GM12872 (cell line): ENCODE measurements around the gene CDKN2C.

Experiments
- TF ChIP-seq, protein P1 (sequence below): IDR thresholded peaks from 3 replicates; pipeline ENCODE4 v1.5.1; 2011; ENCODE audit warnings: low read depth, mild to moderate bottlenecking, low read length, moderate library complexity; ENCODE audit not compliant: insufficient read depth

Gene CDKN2C

DNA sequence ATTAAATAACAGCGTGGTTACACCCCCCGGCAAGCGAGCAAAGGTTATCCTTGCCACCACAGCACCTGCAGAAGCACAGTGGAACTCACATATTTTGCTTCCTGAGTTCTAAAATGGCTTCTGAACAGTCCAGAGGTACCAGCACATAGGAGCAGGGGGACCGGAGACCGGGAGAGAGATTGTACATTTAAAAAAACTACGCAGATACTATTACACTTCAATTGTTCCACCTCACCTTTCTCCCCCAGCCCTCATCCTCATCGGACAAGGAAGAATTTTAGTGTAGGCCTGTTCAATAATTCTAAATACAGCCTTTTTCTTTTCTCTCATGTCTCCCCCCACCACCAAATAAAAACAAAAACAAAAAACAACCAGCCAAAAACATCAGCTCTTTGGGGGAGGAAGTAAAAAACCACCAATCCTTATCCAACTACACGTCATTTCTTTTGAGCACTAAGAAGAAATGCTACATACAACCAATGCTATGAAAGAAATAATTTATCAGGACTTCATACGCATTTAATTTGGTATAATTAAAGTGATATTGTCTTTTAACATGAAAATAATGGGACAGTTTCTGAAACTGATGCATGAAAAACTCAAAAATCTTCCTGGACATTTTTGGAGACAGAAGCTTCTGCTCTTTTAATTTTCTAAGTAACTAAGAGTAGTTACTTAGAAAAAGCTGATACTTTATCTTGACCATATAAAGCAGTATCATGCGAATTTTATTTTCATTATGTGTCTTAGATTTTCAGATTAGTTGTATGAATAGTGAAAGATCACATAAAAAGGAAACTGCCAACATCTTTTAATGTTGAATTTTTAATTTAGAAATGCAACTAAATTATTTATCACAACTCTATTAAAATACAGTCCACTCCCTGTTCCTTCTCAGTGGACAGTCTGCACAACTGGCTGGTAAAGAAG lies 9.1 kb downstream of the CDKN2C start:
- TF ChIP-seq, protein P1, sequence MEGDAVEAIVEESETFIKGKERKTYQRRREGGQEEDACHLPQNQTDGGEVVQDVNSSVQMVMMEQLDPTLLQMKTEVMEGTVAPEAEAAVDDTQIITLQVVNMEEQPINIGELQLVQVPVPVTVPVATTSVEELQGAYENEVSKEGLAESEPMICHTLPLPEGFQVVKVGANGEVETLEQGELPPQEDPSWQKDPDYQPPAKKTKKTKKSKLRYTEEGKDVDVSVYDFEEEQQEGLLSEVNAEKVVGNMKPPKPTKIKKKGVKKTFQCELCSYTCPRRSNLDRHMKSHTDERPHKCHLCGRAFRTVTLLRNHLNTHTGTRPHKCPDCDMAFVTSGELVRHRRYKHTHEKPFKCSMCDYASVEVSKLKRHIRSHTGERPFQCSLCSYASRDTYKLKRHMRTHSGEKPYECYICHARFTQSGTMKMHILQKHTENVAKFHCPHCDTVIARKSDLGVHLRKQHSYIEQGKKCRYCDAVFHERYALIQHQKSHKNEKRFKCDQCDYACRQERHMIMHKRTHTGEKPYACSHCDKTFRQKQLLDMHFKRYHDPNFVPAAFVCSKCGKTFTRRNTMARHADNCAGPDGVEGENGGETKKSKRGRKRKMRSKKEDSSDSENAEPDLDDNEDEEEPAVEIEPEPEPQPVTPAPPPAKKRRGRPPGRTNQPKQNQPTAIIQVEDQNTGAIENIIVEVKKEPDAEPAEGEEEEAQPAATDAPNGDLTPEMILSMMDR, result no peak

DNA sequence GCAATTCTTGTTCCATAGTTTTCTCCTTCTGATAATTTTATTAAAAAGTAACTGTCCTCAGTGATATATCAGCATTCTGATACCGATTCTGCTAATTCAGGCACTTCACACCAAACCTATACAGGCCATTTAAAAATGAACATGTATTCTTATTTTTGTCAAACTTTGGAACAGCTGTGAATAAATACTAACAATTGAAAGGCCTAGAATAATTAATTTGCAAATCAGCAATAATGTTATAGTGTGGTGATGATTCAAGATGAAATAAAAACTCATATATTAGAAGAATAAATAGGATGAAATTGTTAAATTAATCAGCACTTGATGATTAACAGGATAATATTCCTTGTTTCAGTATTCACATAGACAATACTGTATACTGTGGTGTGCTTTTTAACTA lies 9.9 kb downstream of the CDKN2C start:
- TF ChIP-seq, protein P1, result no peak

DNA sequence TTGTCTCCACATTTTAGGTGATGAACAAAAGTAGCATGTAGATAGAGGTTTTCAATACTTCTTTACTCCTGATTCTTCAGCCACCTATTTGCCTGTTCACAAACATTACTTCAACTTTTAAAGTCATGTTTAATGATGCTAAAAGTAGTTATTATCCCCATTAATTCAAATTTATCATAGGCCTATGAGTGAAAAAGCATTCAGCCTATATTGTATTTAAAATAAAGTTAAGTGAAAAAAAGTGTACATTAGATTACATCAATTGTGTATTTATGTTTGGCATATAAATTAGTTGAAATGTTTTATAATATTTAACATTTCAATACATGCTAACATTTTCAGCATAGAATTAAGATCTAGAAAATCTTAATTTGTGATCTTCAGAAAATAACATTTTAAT lies 10.5 kb downstream of the CDKN2C start:
- TF ChIP-seq, protein P1, result no peak

DNA sequence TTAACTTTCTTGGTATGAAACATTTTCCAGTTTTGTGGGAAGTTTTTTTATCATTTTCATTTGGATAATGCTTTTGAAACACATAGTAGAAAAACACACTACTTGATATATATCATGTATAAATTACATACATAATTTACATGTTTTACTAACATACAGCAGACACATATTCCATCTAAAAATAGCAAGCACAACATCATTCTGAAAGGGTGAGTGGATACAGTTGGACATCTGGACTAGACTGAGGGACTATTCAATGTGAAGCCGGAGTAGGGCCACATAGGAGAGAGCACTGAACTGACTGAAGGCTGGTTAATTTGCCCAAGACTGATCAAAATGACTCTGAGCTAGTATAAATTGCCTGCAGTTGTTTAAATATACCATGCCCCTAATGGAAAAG lies 11.7 kb downstream of the CDKN2C start:
- TF ChIP-seq, protein P1, result no peak

DNA sequence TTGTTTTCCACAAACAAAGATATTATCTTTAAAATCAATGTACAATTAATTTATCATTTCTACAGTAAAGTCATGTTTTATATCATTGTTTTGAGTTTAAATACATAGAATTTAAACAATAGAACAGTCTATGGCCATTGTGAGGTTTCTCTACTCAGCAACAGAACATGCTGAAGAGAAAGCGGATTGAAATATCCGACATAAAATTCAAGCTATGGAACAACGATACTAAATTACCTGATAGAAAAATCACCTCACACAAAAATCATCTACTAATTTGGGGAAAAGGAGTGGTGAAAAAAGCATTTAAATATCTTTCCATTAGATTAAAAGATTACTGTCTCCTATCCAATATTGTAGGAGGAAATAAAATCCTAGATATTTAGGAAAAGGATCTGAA lies 12.6 kb downstream of the CDKN2C start:
- TF ChIP-seq, protein P1, result no peak

GRCh38 chr1:50983219-50983802 lies 13.3 kb downstream of the CDKN2C start:
- TF ChIP-seq, protein P1, result no peak

GRCh38 chr1:50985094-50985493 lies 15.0 kb downstream of the CDKN2C start:
- TF ChIP-seq, protein P1, result no peak
